Endothelial cell of umbilical vein (primary cell): ENCODE results near the gene SMARCD1. TPM values are rescaled to one million over a fixed set of nuclear protein-coding genes. Genes with fewer than 3 reads are reported as not detected.

ENCODE experiments used
- BruUV-seq: library from RNA; stranded (reverse); fragments of 400-500 nt; replicated peaks from 2 replicates; lab custom pipeline; 2021; lab: Mats Ljungman, UMichigan
- CTCF ChIA-PET: fragments of 300-600, 350-600 bp; sonication (Branson Sonifier 250); formaldehyde crosslinking; loops from one replicate; lab custom pipeline; 2021; ENCODE audit warnings: antibody characterized with exemption, inconsistent platforms; lab: Charles Lee
- POLR2A ChIA-PET: fragments of 300-600, 350-600 bp; sonication (Branson Sonifier 250); formaldehyde crosslinking; loops from one replicate; lab custom pipeline; 2021; ENCODE audit warnings: antibody characterized with exemption, inconsistent platforms; lab: Charles Lee
- DNase-seq: peaks from one replicate; pipeline ENCODE4 v3.0.0-alpha.2; 2011; ENCODE audit warnings: low read depth, low spot score
- FAIRE-seq: peaks from 2 replicates; lab custom pipeline; 2011; peaks lifted over from hg19 to GRCh38; lab: Jason Lieb, UNC
- H2AFZ ChIP-seq: 2 replicates; pipeline ENCODE4 v1.6.0; 2012; ENCODE audit warnings: low read depth, low read length, control low read depth, inconsistent platforms
- H3K27ac ChIP-seq: 2 replicates; pipeline ENCODE4 v1.5.1; 2011; ENCODE audit warnings: low read depth, mild to moderate bottlenecking, control low read depth, low read length, moderate library complexity; ENCODE audit not compliant: insufficient read depth
- H3K27me3 ChIP-seq, 2 experiments: 2 replicates each; pipeline versions ENCODE4 v1.6.0 to v1.6.1; 2011; ENCODE audit warnings: low read length in 2 of 2, mixed read lengths in 1 of 2; ENCODE audit not compliant: control insufficient read depth in 2 of 2, insufficient read depth in 2 of 2
- H3K36me3 ChIP-seq, 2 experiments: 2 replicates in 1 of 2; 3 replicates in 1 of 2; pipeline ENCODE4 v1.5.1; 2011; ENCODE audit warnings: low read length in 2 of 2, mild to moderate bottlenecking in 1 of 2, moderate library complexity in 1 of 2; ENCODE audit not compliant: control insufficient read depth in 2 of 2, insufficient read depth in 2 of 2; ENCODE audit errors: extremely low read depth in 1 of 2
- H3K4me1 ChIP-seq: 3 replicates; pipeline ENCODE4 v1.5.1; 2011; ENCODE audit warnings: mild to moderate bottlenecking, low read length; ENCODE audit not compliant: control insufficient read depth, insufficient read depth; ENCODE audit errors: extremely low read depth
- H3K4me2 ChIP-seq: 2 replicates; pipeline ENCODE4 v1.6.1; 2011; ENCODE audit warnings: low read length, control low read depth, mixed read lengths; ENCODE audit not compliant: insufficient read depth
- H3K4me3 ChIP-seq, 3 experiments: fragments of 200-600 bp in 1 of 3; sonication (generic), shearing (Covaris generic) in 1 of 3; replicated peaks in 1 of 3; 2 replicates each; pipeline ENCODE4 v1.5.1; 2011 to 2016; ENCODE audit warnings: control low read depth in 3 of 3, low read length in 3 of 3, mild to moderate bottlenecking in 2 of 3, inconsistent platforms in 1 of 3, low read depth in 1 of 3, moderate library complexity in 1 of 3; ENCODE audit not compliant: insufficient read depth in 1 of 3
- H3K79me2 ChIP-seq: 2 replicates; pipeline ENCODE4 v1.6.0; 2012; ENCODE audit warnings: low read length, inconsistent platforms; ENCODE audit not compliant: control insufficient read depth, insufficient read depth
- H3K9ac ChIP-seq: replicated peaks from 2 replicates; pipeline ENCODE3; 2011; ENCODE audit warnings: low read length, control low read depth; ENCODE audit not compliant: insufficient read depth; ENCODE audit errors: extremely low read depth
- H3K9me1 ChIP-seq: replicated peaks from 3 replicates; pipeline ENCODE4 v1.6.0; 2011; ENCODE audit warnings: mild to moderate bottlenecking, low read length; ENCODE audit not compliant: control insufficient read depth, insufficient read depth; ENCODE audit errors: extremely low read depth
- H3K9me3 ChIP-seq: replicated peaks from 2 replicates; pipeline ENCODE4 v1.5.1; 2012; ENCODE audit warnings: low read length, inconsistent platforms; ENCODE audit not compliant: control insufficient read depth, insufficient read depth
- H4K20me1 ChIP-seq: replicated peaks from 2 replicates; pipeline ENCODE3; 2011; ENCODE audit warnings: mild to moderate bottlenecking, low read length; ENCODE audit not compliant: control insufficient read depth, insufficient read depth; ENCODE audit errors: extremely low read depth
- EZH2 ChIP-seq: IDR thresholded peaks from 2 replicates; pipeline ENCODE4 v1.6.1; 2012; ENCODE audit warnings: borderline replicate concordance, low read depth, mild to moderate bottlenecking, moderate library complexity, low read length, inconsistent platforms; ENCODE audit not compliant: severe bottlenecking
- FOS ChIP-seq: IDR thresholded peaks from 2 replicates; pipeline ENCODE4 v1.6.1; 2011; ENCODE audit warnings: mild to moderate bottlenecking, low read length, moderate library complexity, borderline replicate concordance; ENCODE audit not compliant: insufficient read depth
- GATA2 ChIP-seq: IDR thresholded peaks from 2 replicates; pipeline ENCODE4 v1.7.0; 2011; ENCODE audit warnings: low read depth, mild to moderate bottlenecking, moderate library complexity, mixed read lengths, low read length; ENCODE audit not compliant: insufficient read length, insufficient read depth
- JUN ChIP-seq: IDR thresholded peaks from 2 replicates; pipeline ENCODE4 v1.6.1; 2011; ENCODE audit warnings: borderline replicate concordance, low read depth; ENCODE audit not compliant: insufficient read length, insufficient read depth
- MYC ChIP-seq: IDR thresholded peaks from one replicate; pipeline ENCODE4 v1.6.1; 2011; ENCODE audit warnings: mild to moderate bottlenecking, low read depth, low read length
- POLR2A ChIP-seq: IDR thresholded peaks from 2 replicates; pipeline ENCODE4 v1.6.1; 2012; ENCODE audit warnings: low read depth, mild to moderate bottlenecking, control low read depth, low read length
- POLR2AphosphoS5 ChIP-seq: IDR thresholded peaks from 2 replicates; pipeline ENCODE4 v1.6.1; 2012; ENCODE audit warnings: low read depth, mild to moderate bottlenecking, control low read depth, low read length, moderate library complexity; ENCODE audit not compliant: insufficient read depth
- dilution Hi-C: fragments of 300-500 bp; cut with MboI; formaldehyde crosslinking; loops from one replicate; pipeline ENCODE4 v1.15.0; 2019; ENCODE audit warnings: low sequenced_read_pairs; ENCODE audit not compliant: extremely low pct_ligation_motif_present
- intact Hi-C: fragments of 100-400 bp; cut with micrococcal nuclease; formaldehyde crosslinking; loops from one replicate; pipeline ENCODE4 v1.10.0; 2022
- polyA plus RNA-seq, 4 experiments: library from polyadenylated mRNA; depleted of rRNA in 3 of 4; stranded (reverse) in 3 of 4; unstranded in 1 of 4; fragments of >200 nt; gene quantifications; 2 replicates each; pipeline versions ENCODE4 v1.2.1 to v1.2.3, GENCODE V29; 2011 to 2012; ENCODE audit warnings: missing spikeins in 1 of 4
- total RNA-seq: library from RNA; stranded (reverse); gene quantifications from 2 replicates; pipeline ENCODE4 v1.2.3, GENCODE V29; 2021
- TF ChIP-seq, protein P1 (sequence below): IDR thresholded peaks from 2 replicates; pipeline ENCODE4 v1.6.1; 2011; ENCODE audit not compliant: insufficient read depth, insufficient read length
- TF ChIP-seq, protein P2 (sequence below), 2 donors: IDR thresholded peaks; 1 replicate in 1 of 2; 2 replicates in 1 of 2; pipeline ENCODE4 v1.5.1; 2011; ENCODE audit warnings: low read length in 2 of 2, mild to moderate bottlenecking in 2 of 2, moderate library complexity in 2 of 2, control low read depth in 1 of 2, inconsistent platforms in 1 of 2, low read depth in 1 of 2; ENCODE audit not compliant: insufficient read depth in 1 of 2; ENCODE audit errors: extremely low read depth in 1 of 2

The SMARCD1 gene
- total and polyA plus RNA-seq, 2 donors (not counting 3 experiments of a cell fraction or from before 2014, with no cell fraction given), result 86.6 to 94.2 TPM

DNA sequence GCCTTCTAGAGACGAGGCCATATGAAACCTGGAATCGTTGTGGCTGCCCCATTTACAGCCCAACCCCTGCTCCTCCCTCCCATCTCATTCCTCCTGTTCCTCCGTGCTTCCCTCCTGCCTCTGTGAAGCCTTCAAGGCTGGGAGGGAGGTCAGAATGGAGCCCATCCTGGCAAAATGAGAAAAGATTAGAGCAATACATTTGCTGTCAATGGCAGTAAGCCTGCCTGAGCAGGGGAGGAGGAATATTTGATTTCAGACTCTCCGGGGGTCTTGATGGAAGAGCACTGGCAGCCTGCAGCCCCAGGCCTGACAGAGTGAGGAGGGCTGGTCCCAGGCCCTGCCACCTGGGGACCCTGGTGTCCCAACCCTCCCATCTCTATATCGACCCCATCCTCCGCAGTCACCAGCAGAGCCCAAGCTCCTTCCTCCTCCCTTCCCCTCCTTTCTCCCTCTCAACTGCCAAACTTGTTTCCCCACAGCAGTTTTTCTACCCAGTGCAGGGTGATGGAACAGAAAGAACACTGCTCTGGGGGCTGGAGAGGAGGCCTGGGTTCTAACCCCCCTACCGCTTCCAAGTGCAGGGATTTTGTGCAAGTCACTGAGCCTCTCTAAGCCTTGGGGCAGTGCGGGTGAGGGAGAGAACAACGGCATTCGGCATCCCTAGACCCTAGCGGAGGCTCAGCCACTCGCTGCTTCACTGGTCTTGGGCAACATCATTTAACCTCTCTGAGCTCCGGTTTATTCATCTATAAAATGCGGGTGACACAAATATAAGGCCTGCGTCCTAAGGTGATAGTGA lies 43.9 kb upstream of the SMARCD1 start:
- DNase-seq (no peak), FAIRE-seq (no peak)
- Histone ChIP-seq H3K27me3 (peaks cover 2% of the 10 kb centered on the region in 2 experiments), H3K9me1 (no peaks in the 10 kb centered on the region), H3K4me3 (no peak overlapping the region), H3K36me3 (no peaks in the 10 kb centered on the region), H3K79me2 (no peaks in the 10 kb centered on the region), H4K20me1 (no peaks in the 10 kb centered on the region), H3K27ac (no peak overlapping the region), H2AFZ (no peak overlapping the region), H3K4me1 (no peaks in the 10 kb centered on the region), H3K4me2 (no peak overlapping the region), H3K9me3 (no peaks in the 10 kb centered on the region), H3K9ac (no peak overlapping the region)
- CTCF ChIA-PET, result interaction anchor here (4.1 to 6.7 kb wide), 3 partner anchors 10 to 73 kb away, joined by 37 to 191 read pairs (median 55); no protein-coding TSS in a partner anchor
- intact Hi-C loops (no loop called here), dilution Hi-C loops (no loop called here)
- POLR2A ChIA-PET, result no interaction called here
- BruUV-seq, result no TSS peak
- TF ChIP-seq POLR2AphosphoS5 (no peak), GATA2 (no peak), EZH2 (no peak), JUN (no peak), FOS (no peak), POLR2A (no peak), MYC (no peak)
- TF ChIP-seq, protein P1, sequence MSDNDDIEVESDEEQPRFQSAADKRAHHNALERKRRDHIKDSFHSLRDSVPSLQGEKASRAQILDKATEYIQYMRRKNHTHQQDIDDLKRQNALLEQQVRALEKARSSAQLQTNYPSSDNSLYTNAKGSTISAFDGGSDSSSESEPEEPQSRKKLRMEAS, result no peak
- TF ChIP-seq, protein P2, sequence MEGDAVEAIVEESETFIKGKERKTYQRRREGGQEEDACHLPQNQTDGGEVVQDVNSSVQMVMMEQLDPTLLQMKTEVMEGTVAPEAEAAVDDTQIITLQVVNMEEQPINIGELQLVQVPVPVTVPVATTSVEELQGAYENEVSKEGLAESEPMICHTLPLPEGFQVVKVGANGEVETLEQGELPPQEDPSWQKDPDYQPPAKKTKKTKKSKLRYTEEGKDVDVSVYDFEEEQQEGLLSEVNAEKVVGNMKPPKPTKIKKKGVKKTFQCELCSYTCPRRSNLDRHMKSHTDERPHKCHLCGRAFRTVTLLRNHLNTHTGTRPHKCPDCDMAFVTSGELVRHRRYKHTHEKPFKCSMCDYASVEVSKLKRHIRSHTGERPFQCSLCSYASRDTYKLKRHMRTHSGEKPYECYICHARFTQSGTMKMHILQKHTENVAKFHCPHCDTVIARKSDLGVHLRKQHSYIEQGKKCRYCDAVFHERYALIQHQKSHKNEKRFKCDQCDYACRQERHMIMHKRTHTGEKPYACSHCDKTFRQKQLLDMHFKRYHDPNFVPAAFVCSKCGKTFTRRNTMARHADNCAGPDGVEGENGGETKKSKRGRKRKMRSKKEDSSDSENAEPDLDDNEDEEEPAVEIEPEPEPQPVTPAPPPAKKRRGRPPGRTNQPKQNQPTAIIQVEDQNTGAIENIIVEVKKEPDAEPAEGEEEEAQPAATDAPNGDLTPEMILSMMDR (IDR thresholded peaks at IDR 0.05; ENCODE audit: extremely low read depth in 1 of 2, insufficient read depth in 1 of 2, low read depth in 1 of 2, low read length in 2 of 2), result no peak
